Transverse colon (tissue), 4 donors: ENCODE measurements around the gene GLYR1. TPM values are rescaled to one million over a fixed set of nuclear protein-coding genes. Genes with fewer than 3 reads are reported as not detected.
A peak's percentile ranks its signal among the peaks of the same experiment; 100 is the strongest.

Source experiments
- DNase-seq: peaks from one replicate; pipeline ENCODE4 v3.0.0-alpha.2; 2019
- H3K27ac ChIP-seq, 4 donors: fragments of 200-600 bp; sonication (generic); 2 replicates each; pipeline ENCODE4 v1.5.1; 2016 to 2018; ENCODE audit warnings: inconsistent platforms in 4 of 4
- H3K27me3 ChIP-seq: fragments of 200-600 bp; sonication (generic); 2 replicates; pipeline ENCODE4 v1.5.1; 2017; ENCODE audit warnings: inconsistent platforms
- H3K36me3 ChIP-seq, 4 donors: fragments of 200-600 bp; sonication (generic); 2 replicates each; pipeline ENCODE4 v1.5.1; 2017 to 2019; ENCODE audit warnings: inconsistent platforms in 4 of 4
- H3K4me1 ChIP-seq, 4 donors: fragments of 200-600 bp; sonication (generic); 2 replicates each; pipeline ENCODE4 v1.5.1; 2017 to 2020; ENCODE audit warnings: inconsistent platforms in 4 of 4
- H3K4me3 ChIP-seq, 4 donors: fragments of 200-600 bp; sonication (generic); 1 replicate in 1 of 4; 2 replicates in 3 of 4; pipeline versions ENCODE4 v1.5.1 to v1.6.1; 2017 to 2019; ENCODE audit warnings: inconsistent platforms in 4 of 4
- H3K9me3 ChIP-seq, 2 donors: fragments of 200-600 bp; sonication (generic); 2 replicates each; pipeline ENCODE4 v1.5.1; 2017 to 2019; ENCODE audit warnings: inconsistent platforms in 2 of 2
- EP300 ChIP-seq: sonication (generic); formaldehyde crosslinking; IDR thresholded peaks from one replicate; pipeline ENCODE4 v1.6.1; 2017; ENCODE audit warnings: antibody characterized with exemption, low read depth
- POLR2A ChIP-seq: fragments of 450-650 bp; IDR thresholded peaks from one replicate; pipeline ENCODE4 v1.6.1; 2016; ENCODE audit warnings: antibody characterized with exemption, mild to moderate bottlenecking, moderate library complexity
- POLR2AphosphoS5 ChIP-seq, 3 donors: sonication (generic); formaldehyde crosslinking; IDR thresholded peaks; one replicate each; pipeline ENCODE4 v1.6.1; 2016; ENCODE audit warnings: antibody characterized with exemption in 3 of 3
- WGBS, 2 donors: methylation state at CpG; one replicate each; pipeline ENCODE4 v1.1.5; 2018; ENCODE audit warnings: low coverage in 1 of 2; 5-methylcytosine and 5-hydroxymethylcytosine counted together
- in situ Hi-C, 4 donors: fragments of 200-750 bp; cut with MboI; loops; one replicate each; pipeline versions ENCODE4 v1.15.0 to v1.15.1; 2017; ENCODE audit warnings: low sequenced_read_pairs in 3 of 4, low pct_ligation_motif_present in 1 of 4, low pct_unique_long_range_greater_than_20kb in 1 of 4
- intact Hi-C: fragments of 100-400 bp; cut with DNase I; formaldehyde crosslinking; loops from one replicate; pipeline ENCODE4 v1.15.1; 2023; ENCODE audit warnings: low total_unique reads
- total RNA-seq, 4 donors: library from RNA; depleted of rRNA; stranded (reverse); fragments of >200 nt; gene quantifications; one replicate each; pipeline ENCODE4 v1.1.0, GENCODE V29; 2016
- TF ChIP-seq, protein P1 (sequence below), 5 experiments: fragments of 200-600 bp in 3 of 5; fragments of 450-650 bp in 2 of 5; sonication (generic) in 3 of 5; IDR thresholded peaks; 1 replicate in 2 of 5; 2 replicates in 3 of 5; pipeline ENCODE4 v1.5.1; 2016 to 2017; ENCODE audit warnings: antibody characterized with exemption in 5 of 5, inconsistent platforms in 3 of 5, mild to moderate bottlenecking in 2 of 5, moderate library complexity in 1 of 5

Gene GLYR1
- total RNA-seq, 4 donors from 2014 or later, result 50.2 to 88.4 (median 74.0) TPM

DNA sequence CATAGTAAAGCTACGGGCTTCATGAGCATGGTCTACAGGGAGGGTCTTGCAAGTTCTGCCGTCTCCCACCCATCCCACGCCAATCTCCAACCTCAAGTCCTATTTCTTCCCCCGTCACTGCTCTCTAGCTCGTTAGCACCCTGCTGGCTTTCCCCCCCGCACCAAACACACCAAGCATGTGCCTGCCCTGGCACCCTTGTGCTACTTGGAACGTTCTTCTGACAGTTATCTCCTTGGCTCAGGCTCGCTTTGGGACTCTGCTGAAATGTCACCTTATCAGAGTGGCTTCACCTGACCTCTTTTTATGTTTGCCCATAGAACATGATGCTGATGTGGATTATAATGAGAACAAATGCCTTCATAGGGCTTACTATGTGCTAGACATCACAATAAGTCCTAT is 21.9 kb downstream of the GLYR1 start:
- Histone ChIP-seq H3K9me3 (no peaks in the 10 kb centered on the region), H3K36me3 (peaks cover 0 to 72% (median 28%) of the 10 kb centered on the region in 4 donors), H3K4me3 (no peak overlapping the region), H3K4me1 (peaks cover 0 to 31% (median 13%) of the 10 kb centered on the region in 4 donors), H3K27ac (no peak overlapping the region), H3K27me3 (no peaks in the 10 kb centered on the region)
- no peak for DNase-seq
- 92 to 95% methylated on average over 7 to 8 of the region's 8 CpGs for WGBS, 2 donors
- in situ Hi-C loops, result no loop called here
- TF ChIP-seq, protein P1, sequence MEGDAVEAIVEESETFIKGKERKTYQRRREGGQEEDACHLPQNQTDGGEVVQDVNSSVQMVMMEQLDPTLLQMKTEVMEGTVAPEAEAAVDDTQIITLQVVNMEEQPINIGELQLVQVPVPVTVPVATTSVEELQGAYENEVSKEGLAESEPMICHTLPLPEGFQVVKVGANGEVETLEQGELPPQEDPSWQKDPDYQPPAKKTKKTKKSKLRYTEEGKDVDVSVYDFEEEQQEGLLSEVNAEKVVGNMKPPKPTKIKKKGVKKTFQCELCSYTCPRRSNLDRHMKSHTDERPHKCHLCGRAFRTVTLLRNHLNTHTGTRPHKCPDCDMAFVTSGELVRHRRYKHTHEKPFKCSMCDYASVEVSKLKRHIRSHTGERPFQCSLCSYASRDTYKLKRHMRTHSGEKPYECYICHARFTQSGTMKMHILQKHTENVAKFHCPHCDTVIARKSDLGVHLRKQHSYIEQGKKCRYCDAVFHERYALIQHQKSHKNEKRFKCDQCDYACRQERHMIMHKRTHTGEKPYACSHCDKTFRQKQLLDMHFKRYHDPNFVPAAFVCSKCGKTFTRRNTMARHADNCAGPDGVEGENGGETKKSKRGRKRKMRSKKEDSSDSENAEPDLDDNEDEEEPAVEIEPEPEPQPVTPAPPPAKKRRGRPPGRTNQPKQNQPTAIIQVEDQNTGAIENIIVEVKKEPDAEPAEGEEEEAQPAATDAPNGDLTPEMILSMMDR (IDR thresholded peaks at IDR 0.05), result no peak
- intact Hi-C loops, result no loop called here

DNA sequence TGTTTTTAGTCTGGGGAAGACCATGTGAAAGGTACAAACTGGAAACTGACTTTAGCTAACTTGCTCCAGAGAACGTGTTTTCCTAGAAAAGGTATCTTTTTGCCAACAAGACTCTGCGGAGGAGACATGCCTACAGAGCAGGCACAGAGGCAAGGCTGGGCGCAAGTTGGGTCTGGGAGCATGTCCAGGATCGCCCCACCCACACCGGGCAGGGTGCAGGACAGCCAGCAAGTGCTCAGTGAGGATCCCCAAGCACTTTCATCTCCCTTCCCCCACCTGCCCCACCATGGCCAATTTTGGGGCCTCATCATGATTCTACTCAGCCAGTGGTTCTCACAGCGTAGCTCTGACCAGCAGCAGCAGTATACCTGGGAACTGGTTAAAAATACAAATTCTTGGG is 26.4 kb downstream of the GLYR1 start:
- intact Hi-C loops, result no loop called here
- H3K36me3 ChIP-seq, result peaks cover 0 to 63% (median 28%) of the 10 kb centered on the region in 4 donors
- in situ Hi-C loops, result no loop called here
- H3K4me3 ChIP-seq, result no peak overlapping the region
- no peaks in the 10 kb centered on the region for H3K9me3 ChIP-seq
- 86 to 92% methylated on average over 1 to 6 of the region's 6 CpGs for WGBS, 2 donors
- no peak overlapping the region for H3K27ac ChIP-seq
- no peaks in the 10 kb centered on the region for H3K4me1 ChIP-seq
- H3K27me3 ChIP-seq, result no peaks in the 10 kb centered on the region
- TF ChIP-seq POLR2AphosphoS5 (IDR thresholded peaks at IDR 0.05) (no peak), POLR2A (no peak), EP300 (no peak)
- TF ChIP-seq, protein P1 (IDR thresholded peaks at IDR 0.05), result no peak
- DNase-seq, result no peak

DNA sequence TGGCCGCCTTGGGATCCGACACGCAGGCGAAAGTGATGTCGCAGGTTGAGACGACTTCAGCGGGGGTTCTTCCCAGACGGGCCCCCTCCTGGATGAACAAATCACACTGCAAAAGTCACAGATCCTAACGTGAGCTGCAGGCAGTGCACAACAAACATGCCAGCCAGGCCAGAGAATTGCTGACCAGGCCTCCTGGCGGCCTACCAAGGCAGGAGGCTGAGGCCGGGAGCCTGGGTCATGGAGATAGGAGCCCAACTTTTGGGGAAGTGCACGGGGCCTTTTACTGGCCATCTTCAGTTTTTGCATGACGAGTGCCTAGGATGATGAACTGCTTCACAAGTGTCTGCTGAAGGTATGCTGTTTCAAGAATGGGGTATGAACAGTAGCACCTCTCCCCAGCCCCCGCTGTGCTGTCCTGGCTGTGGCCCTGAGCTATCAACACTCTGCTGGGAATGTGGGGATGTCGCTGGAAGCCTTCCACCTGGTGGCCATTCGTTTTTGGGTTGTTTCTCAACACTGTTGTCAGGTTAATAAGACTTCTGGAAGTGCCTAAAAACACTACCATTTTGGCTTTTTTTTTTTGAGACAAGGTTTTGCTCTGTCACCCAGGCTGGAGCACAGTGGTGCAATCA is 32.4 kb downstream of the GLYR1 start:
- Histone ChIP-seq H3K27ac (peak overlapping the region; percentile 16 to 64 (median 61)), H3K36me3 (peaks cover 0 to 52% (median 21%) of the 10 kb centered on the region in 4 donors), H3K4me1 (peaks cover 0 to 15% (median 0%) of the 10 kb centered on the region in 4 donors), H3K27me3 (no peaks in the 10 kb centered on the region), H3K9me3 (no peaks in the 10 kb centered on the region), H3K4me3 (no peak overlapping the region)
- in situ Hi-C loops (no loop called here), intact Hi-C loops (no loop called here)
- DNase-seq, result no peak
- 87% methylated on average over 16 of the region's 16 CpGs; no CpG with 5 or more reads in 1 of the 2 donors for WGBS, 2 donors
- TF ChIP-seq, protein P1 (IDR thresholded peaks at IDR 0.05), result no peak
- TF ChIP-seq POLR2AphosphoS5 (IDR thresholded peaks at IDR 0.05) (no peak), POLR2A (no peak), EP300 (no peak)

DNA sequence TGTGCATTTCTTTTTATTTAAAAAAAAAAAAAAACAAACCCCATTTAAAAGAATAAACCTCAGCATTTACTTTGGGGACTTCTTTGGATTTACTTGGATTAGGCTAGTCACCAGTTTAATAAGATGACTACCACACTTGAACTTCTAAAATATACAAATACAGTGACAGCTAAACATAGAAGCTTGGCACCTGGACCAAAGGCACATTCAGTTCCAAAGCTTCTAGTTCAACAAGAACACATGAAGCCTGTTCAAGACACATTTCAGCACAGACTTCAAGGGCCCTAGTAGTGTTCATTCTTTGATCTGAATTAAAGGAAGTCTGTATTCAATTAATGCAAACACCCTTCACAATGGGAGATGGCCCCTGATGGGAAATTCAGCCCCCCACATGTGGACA is 33.0 kb downstream of the GLYR1 start:
- H3K27ac ChIP-seq, result peak overlapping the region; percentile 55 to 64 (median 61)
- in situ Hi-C loops, result no loop called here

More for the DNA sequence above, 33.0 kb downstream of the GLYR1 start:
- Histone ChIP-seq H3K36me3 (peaks cover 0 to 53% (median 24%) of the 10 kb centered on the region in 4 donors), H3K27me3 (no peaks in the 10 kb centered on the region), H3K9me3 (no peaks in the 10 kb centered on the region), H3K4me1 (peaks cover 0 to 15% (median 0%) of the 10 kb centered on the region in 4 donors), H3K4me3 (no peak overlapping the region)
- no peak for DNase-seq
- intact Hi-C loops, result no loop called here
- no peak for TF ChIP-seq POLR2A
- peak; percentile 28 for TF ChIP-seq EP300
- TF ChIP-seq, protein P1 (IDR thresholded peaks at IDR 0.05), result no peak
- peak in 2 of 3 donors; percentile 20 to 54 for TF ChIP-seq POLR2AphosphoS5 (IDR thresholded peaks at IDR 0.05)
